Dendritic cell treated with granulocyte-macrophage colony-stimulating factor and Interleukin-4, amounts not matched to agents 40 ng/mL and 50 ng/mL, for 4 days (primary cell): ENCODE data around the gene EHMT1.
"Not testable (repeated sequence)": the region's sequence is repeated elsewhere in the genome, so short reads cannot be mapped to it uniquely, and the experiment has no call there.

ENCODE experiments used
- H3K27ac Mint-ChIP-seq: one replicate; pipeline ENCODE4 v1.8.0; 2022; ENCODE audit warnings: mild to moderate bottlenecking, mixed read lengths
- H3K27me3 Mint-ChIP-seq: one replicate; pipeline ENCODE4 v1.8.0; 2022; ENCODE audit warnings: mild to moderate bottlenecking, mixed read lengths
- H3K36me3 Mint-ChIP-seq: one replicate; pipeline ENCODE4 v1.8.0; 2022; ENCODE audit warnings: low read depth, mixed read lengths
- H3K4me1 Mint-ChIP-seq: one replicate; pipeline ENCODE4 v1.8.0; 2022; ENCODE audit warnings: low read depth, mixed read lengths
- H3K4me3 Mint-ChIP-seq: one replicate; pipeline ENCODE4 v1.8.0; 2022; ENCODE audit warnings: mild to moderate bottlenecking, moderate library complexity, mixed read lengths
- H3K9me3 Mint-ChIP-seq: one replicate; pipeline ENCODE4 v1.8.0; 2022; ENCODE audit warnings: mixed read lengths
- intact Hi-C: fragments of 100-400 bp; cut with micrococcal nuclease; formaldehyde crosslinking; loops from one replicate; pipeline ENCODE4 v1.15.0; 2022

The EHMT1 gene

DNA sequence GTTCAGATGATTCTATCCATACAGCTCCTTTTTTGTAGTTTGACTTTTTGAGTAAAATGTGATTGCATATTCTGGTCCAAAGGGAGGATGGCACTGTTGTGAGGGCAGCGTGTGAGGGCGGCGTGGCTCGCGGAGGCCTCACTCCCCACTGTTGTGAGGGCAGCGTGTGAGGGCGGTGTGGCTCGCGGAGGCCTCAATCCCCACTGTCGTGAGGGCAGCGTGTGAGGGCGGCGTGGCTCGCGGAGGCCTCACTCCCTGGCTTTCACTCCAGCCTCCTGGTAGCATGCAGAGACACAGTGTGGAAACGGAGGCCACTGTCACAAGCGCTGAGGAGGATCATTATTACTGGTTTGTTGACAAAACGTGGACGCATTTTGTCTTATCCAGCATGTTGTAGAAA, 79.0 kb downstream of the EHMT1 start:
- Mint-ChIP-seq H3K27ac (no peak overlapping the region), H3K9me3 (peaks cover 15% of the 10 kb centered on the region), H3K4me1 (peaks cover 9% of the 10 kb centered on the region), H3K27me3 (no peaks in the 10 kb centered on the region), H3K4me3 (no peak overlapping the region), H3K36me3 (peaks cover 47% of the 10 kb centered on the region)
- intact Hi-C loops = loop anchor here (10.0 kb wide), 1 partner anchor 113 kb away; no protein-coding TSS in a partner anchor

DNA sequence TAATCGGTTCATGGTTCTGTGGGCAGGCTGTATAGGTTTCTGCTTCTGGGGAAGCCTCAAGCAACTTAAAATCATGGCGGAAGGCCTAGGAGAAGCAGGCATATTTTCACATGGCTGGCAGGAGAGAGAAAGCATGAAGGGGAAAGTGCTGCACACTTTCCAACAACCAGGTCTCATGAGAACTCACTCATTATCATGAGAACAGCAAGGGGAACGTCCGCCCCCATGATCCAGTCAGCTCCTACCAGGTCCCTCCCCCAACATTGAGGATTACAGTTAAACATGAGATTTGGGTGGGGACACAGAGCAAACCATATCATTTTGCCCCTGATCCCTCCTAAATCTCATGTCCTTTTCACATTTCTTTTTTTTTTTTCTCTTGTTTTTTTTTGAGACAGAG, 82.1 kb downstream of the EHMT1 start:
- peaks cover 25% of the 10 kb centered on the region for H3K4me1 Mint-ChIP-seq
- no peak overlapping the region for H3K4me3 Mint-ChIP-seq
- H3K27ac Mint-ChIP-seq = no peak overlapping the region
- peaks cover 45% of the 10 kb centered on the region for H3K36me3 Mint-ChIP-seq
- H3K27me3 Mint-ChIP-seq = no peaks in the 10 kb centered on the region
- intact Hi-C loops = no loop called here
- peaks cover 29% of the 10 kb centered on the region for H3K9me3 Mint-ChIP-seq

DNA sequence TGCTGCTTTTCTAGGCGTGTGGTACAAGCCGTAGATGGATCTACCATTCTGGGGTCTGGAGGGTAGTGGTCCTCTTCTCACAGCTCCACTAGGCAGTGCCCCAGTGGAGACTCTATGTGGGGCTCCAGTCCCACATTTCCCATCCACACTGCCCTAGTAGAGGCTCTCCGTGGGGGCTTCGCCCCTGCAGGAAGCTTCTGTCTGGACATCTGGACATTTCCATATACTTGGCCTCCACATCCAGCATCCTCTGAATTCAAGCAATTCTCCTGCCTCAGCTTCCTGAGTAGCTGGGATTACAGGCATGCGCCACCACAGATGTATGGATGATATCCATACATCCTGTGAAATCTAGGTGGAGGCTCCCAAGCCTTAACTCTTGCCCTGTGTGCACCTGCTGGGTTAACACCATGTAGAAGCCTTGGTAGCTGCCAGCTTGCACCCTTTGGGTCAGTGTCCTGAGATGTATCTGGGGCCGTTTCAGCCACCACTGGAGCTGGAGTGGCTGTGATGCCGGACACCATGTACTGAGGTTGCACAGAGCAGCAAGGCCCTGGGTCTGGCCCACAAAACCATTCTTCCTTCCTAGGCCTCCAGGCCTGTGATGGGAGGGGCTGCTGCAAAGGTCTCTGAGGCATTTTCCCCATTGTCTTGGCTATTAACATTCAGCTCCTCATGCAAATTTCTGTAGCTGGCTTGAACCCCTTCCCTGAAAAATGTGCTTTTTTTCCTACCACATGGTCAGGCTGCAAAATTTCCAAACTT, 84.0 kb downstream of the EHMT1 start:
- Mint-ChIP-seq H3K4me1 (peaks cover 33% of the 10 kb centered on the region), H3K27me3 (no peaks in the 10 kb centered on the region), H3K27ac (no peak overlapping the region)

DNA sequence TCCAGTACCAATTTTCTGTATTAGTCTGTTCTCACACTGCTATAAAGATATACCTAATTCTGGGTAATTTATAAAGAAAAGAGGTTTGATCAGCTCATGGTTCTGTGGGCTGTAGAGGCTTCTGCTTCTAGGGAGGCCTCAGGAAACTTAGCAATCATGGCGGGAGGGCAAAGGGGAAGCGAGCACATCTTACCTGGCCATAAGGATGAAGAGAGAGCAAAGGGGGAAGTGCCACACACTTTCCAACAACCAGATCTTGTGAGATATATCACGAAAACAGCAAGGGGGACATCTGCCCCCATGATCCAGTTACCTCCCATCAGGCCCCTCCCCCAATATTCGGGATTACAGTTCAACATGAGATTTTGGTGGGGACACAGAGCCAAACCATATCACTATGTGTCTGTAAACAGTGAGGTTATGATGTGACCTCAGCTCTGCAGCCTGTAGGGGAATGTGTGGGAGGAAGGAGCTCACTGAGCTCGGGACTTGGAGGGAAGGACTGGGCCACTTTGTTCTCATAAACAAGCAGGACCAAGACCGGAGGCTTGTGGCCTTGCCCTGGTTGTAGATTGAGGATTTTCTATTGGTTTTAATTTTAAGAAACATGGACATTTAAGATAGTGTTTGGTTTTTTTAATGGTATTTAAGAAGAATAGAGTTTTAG, 85.2 kb downstream of the EHMT1 start:
- peaks cover 29% of the 10 kb centered on the region for H3K9me3 Mint-ChIP-seq
- H3K27me3 Mint-ChIP-seq = no peaks in the 10 kb centered on the region
- H3K4me1 Mint-ChIP-seq = peaks cover 33% of the 10 kb centered on the region
- peak overlapping the region; percentile 40 for H3K27ac Mint-ChIP-seq
- H3K4me3 Mint-ChIP-seq = no peak overlapping the region
- peaks cover 41% of the 10 kb centered on the region for H3K36me3 Mint-ChIP-seq
- intact Hi-C loops = no loop called here

More for the DNA sequence above, 84.0 kb downstream of the EHMT1 start:
- intact Hi-C loops = no loop called here
- Mint-ChIP-seq H3K36me3 (peaks cover 39% of the 10 kb centered on the region), H3K4me3 (no peak overlapping the region), H3K9me3 (peaks cover 29% of the 10 kb centered on the region)

DNA sequence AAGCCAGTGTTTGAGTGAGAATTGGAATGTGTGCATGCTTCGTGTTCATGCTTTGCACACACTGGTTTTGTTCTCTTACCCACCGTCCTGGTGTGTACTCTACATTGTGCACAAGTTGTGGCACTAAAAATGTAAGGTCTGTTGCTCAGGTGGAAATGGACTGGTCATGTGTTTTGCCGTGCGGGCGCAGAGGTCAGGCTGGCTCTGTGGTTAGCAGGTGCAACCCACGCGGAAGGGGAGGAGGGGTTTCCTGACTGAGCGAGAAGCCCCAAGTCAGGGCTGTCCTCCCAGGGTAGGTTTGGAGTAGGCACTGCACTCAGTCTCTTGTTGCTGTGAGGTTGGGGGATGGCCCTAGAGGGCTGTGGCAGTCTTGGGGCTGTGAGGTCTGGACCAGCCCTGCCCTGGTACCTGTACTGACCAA, 86.6 kb downstream of the EHMT1 start:
- intact Hi-C loops = no loop called here
- Mint-ChIP-seq H3K9me3 (peaks cover 28% of the 10 kb centered on the region), H3K27ac (peak overlapping the region; percentile 52), H3K4me1 (peaks cover 33% of the 10 kb centered on the region), H3K36me3 (peaks cover 54% of the 10 kb centered on the region), H3K4me3 (no peak overlapping the region), H3K27me3 (no peaks in the 10 kb centered on the region)

- Mint-ChIP-seq H3K4me3 (no peak overlapping the region), H3K27me3 (no peaks in the 10 kb centered on the region), H3K36me3 (peaks cover 53% of the 10 kb centered on the region), H3K27ac (no peak overlapping the region), H3K4me1 (peaks cover 33% of the 10 kb centered on the region), H3K9me3 (peaks cover 24% of the 10 kb centered on the region)
- intact Hi-C loops = no loop called here
These were observed 87.1 kb downstream of the EHMT1 start for GRCh38 chr9:137705906-137706305.

DNA sequence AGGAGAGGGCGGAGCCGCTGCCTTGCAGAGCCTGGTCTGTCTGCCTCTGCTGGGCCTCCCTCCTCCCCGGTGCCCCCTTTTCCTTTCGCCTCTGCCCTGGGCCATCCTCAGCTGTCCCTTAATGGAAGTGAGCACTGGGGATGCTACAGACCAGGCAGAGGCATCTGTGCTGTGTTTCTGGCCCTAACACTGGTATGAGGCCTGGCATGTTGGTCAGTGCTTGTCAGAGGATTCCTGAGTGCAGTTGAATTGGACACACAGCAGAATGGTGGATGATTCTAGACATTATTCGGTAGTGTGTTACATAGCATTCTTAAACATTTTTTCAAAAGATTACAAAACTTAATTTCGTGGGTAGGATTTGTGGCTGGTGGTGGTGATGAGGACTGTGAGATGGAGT, 88.6 kb downstream of the EHMT1 start:
- Mint-ChIP-seq H3K36me3 (peaks cover 56% of the 10 kb centered on the region), H3K27me3 (no peaks in the 10 kb centered on the region), H3K4me3 (no peak overlapping the region), H3K4me1 (peaks cover 33% of the 10 kb centered on the region), H3K27ac (peak overlapping the region; percentile 35), H3K9me3 (peaks cover 33% of the 10 kb centered on the region)
- intact Hi-C loops = no loop called here

- Mint-ChIP-seq H3K9me3 (peaks cover 27% of the 10 kb centered on the region), H3K27ac (no peak overlapping the region), H3K27me3 (no peaks in the 10 kb centered on the region), H3K4me1 (peaks cover 26% of the 10 kb centered on the region), H3K4me3 (no peak overlapping the region), H3K36me3 (peaks cover 57% of the 10 kb centered on the region)
- intact Hi-C loops = no loop called here
These were observed 89.9 kb downstream of the EHMT1 start for GRCh38 chr9:137708590-137709284.

- peaks cover 20% of the 10 kb centered on the region for H3K4me1 Mint-ChIP-seq
- peaks cover 29% of the 10 kb centered on the region for H3K9me3 Mint-ChIP-seq
- H3K27ac Mint-ChIP-seq = no peak overlapping the region
These were observed 90.8 kb downstream of the EHMT1 start for GRCh38 chr9:137709411-137710101.

DNA sequence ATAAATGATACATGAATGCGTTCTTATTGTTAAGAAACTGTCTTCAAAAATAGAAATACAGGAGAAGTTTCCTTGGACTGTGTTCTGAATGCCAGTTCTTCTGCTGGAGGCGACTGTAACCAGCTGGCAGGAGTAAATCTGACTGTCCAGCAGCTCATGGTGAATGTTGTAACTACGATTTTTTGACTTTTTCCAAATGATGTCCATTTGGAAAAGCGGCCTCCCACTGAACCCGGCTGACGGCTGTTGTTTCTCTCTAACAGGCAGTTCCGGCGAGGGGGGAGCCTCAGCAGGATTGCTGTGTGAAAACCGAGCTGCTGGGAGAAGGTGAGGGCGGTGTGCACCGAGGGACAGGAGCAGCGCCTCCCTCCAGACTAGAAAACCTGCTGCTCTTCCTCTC, 91.9 kb downstream of the EHMT1 start:
- no peaks in the 10 kb centered on the region for H3K27me3 Mint-ChIP-seq
- intact Hi-C loops = loop anchor here (10.0 kb wide), 1 partner anchor 356 kb away; no protein-coding TSS in a partner anchor
- H3K9me3 Mint-ChIP-seq = peaks cover 36% of the 10 kb centered on the region
- H3K27ac Mint-ChIP-seq = no peak overlapping the region
- H3K36me3 Mint-ChIP-seq = peaks cover 75% of the 10 kb centered on the region
- H3K4me3 Mint-ChIP-seq = no peak overlapping the region
- peaks cover 11% of the 10 kb centered on the region for H3K4me1 Mint-ChIP-seq

More at GRCh38 chr9:137709411-137710101, 90.8 kb downstream of the EHMT1 start:
- Mint-ChIP-seq H3K4me3 (no peak overlapping the region), H3K27me3 (no peaks in the 10 kb centered on the region), H3K36me3 (peaks cover 64% of the 10 kb centered on the region)
- intact Hi-C loops = loop anchor here (10.0 kb wide), 1 partner anchor 355 kb away; no protein-coding TSS in a partner anchor

- H3K27ac Mint-ChIP-seq = no peak overlapping the region
- no peaks in the 10 kb centered on the region for H3K27me3 Mint-ChIP-seq
- H3K36me3 Mint-ChIP-seq = peaks cover 84% of the 10 kb centered on the region
- no peak overlapping the region for H3K4me3 Mint-ChIP-seq
- H3K4me1 Mint-ChIP-seq = peaks cover 6% of the 10 kb centered on the region
- intact Hi-C loops = loop anchor here (10.0 kb wide), 1 partner anchor 357 kb away; no protein-coding TSS in a partner anchor
- peaks cover 46% of the 10 kb centered on the region for H3K9me3 Mint-ChIP-seq
These were observed 92.9 kb downstream of the EHMT1 start for GRCh38 chr9:137711678-137712105.

GRCh38 chr9:137715321-137715720, 96.5 kb downstream of the EHMT1 start:
- Mint-ChIP-seq H3K4me3 (no peak overlapping the region), H3K9me3 (peaks cover 57% of the 10 kb centered on the region), H3K36me3 (peaks cover 97% of the 10 kb centered on the region), H3K27me3 (no peaks in the 10 kb centered on the region), H3K27ac (no peak overlapping the region), H3K4me1 (no peaks in the 10 kb centered on the region)
- intact Hi-C loops = loop anchor here (10.0 kb wide), 1 partner anchor 361 kb away; no protein-coding TSS in a partner anchor

- intact Hi-C loops = loop anchor here (10.0 kb wide), 1 partner anchor 361 kb away; no protein-coding TSS in a partner anchor
- H3K4me1 Mint-ChIP-seq, H3K27ac Mint-ChIP-seq: not testable (repeated sequence)
These were observed 97.3 kb downstream of the EHMT1 start for GRCh38 chr9:137715866-137716693.

More at GRCh38 chr9:137715866-137716693, 97.3 kb downstream of the EHMT1 start:
- not testable (repeated sequence) for H3K27me3 Mint-ChIP-seq, H3K4me3 Mint-ChIP-seq
- Mint-ChIP-seq H3K9me3 (peaks cover 55% of the 10 kb centered on the region), H3K36me3 (peaks cover 99% of the 10 kb centered on the region)
